GM18499 (cell line): ENCODE data around the gene ZBTB7C.

Experiments
- ATAC-seq: cut with Tn5 transposase; IDR thresholded peaks from one replicate; pipeline ENCODE4 v1.9.1; 2021; ENCODE audit warnings: moderate number of reproducible peaks; ENCODE audit not compliant: insufficient read depth, unreplicated experiment

Gene ZBTB7C

DNA sequence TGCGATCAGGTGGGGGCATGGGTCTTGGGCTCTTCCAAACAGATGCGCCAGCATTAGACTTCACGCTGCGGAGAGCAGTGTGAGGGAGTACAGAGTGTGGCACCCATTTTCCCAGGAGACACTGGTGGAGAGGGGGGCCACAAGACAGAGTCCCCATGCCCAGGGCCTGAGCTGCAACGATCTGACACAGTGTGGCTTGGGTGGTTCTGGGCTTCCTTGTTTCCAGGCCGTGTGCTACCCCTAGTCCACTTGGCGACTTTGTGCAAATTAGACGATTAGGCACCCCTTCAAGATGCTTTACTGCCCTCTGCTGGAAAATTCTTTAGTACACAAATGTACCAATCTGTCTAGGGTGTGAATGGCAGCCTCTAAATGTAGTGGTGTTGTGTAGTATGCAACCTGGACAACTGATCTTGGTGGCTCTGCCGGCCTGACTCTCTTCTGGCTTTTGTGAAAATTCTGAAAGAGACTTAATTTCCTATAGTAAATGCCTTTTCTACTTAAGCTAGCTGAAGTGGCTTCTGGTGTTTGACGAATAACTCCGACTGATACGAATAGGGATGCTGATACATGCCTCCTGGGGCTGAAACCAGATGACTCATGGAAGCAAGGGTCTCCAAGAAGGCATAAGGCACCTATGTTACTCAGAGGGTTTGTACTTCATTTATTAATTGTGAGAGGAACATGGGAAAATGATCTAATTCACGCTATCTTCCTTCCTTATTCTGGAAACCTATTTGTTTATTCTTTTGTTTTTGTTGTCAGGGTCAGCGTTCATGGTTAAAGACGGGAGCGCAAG, 386.5 kb downstream of the ZBTB7C start:
- no peak for ATAC-seq

DNA sequence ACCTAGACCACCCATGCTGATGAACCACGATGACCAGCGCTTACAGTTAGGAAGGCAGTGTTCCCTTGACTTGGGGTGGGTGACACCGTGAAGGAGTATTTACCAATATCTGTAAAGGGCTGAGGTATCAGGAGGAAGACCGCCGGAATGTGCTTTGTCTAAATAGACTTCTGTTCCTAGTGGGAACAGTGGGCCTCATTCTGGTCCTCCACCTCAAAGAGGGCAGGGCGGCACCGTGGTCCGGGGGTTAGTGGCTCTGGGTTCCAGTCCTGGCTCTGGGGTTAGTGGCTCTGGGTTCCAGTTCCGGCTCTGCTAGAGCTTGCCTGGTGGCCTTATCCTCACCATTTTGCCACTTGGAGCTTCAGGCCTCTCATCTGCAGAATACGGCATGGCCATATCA, 387.2 kb downstream of the ZBTB7C start:
- no peak for ATAC-seq

DNA sequence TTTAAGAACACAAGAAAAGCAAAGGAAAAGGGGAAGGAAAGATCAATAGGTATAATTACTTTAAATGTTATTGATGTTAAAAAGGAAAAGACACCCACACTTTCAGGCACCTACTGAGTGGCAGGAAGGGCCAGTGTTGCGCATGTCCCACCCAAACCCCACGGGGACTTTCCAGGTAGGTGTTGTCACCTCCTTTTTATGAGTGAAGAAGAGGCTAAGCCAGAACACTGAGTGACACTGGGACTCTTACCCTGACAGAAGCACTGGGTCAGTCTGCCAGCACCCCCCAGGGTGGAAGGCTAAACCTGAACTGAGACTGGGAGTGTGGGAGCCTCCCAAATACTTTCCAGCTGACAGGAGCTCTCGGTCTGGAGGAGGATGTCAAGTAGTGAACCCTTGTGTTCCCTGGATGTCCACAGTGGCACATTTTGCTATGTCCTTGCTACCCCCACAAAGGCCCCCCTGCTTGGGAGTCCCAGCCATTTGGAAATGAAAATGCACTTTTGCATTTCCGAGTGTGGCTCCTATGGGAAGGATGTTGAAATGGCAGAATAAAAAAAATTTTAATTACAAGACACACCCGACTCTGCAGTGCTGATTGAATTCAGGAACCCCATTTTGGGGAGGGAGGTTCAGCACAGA, 387.8 kb downstream of the ZBTB7C start:
- ATAC-seq: no peak

DNA sequence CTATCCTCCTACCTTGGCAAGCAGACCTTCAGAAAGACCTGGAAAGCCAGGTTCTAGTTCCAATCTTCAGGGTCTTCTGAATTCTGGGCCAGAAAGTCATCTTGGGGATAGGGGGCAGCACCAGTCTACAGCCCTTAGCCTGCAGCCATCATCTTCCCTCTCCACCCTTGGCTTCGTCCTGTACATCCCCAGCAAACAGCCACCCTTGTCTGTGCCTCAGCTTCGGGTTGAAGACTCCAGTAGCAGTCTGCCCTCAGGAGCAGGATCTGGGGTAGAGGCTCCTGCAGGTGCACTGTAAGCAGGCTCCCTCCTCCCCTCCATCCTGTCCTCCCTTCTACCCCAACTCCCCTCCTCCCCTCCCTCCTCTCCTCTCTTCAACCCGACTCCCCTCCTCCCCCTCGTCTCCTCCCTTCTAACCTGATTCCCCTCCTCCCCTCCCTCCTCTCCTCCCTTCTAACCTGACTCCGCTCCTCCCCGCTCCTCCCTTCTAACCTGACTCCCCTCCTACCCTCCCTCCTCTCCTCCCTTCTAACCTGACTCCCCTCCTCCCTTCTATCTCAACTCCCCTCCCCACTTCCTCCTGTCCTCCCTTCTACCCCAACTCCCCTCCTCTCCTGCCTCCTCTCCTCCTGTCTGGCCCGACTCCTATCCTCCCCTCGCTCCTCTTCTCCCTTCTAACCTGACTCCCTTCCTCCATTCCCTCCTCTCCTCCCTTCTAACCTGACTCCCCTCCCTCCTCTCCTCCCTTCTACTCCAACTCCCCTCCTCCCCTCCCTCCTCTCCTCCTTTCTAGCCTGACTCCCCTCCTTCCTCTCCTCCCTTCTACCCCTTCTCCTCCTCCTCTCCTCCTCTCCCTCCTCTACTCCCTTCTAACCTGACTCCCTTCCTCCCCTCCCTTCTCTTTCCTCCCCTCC, 388.6 kb downstream of the ZBTB7C start:
- no peak for ATAC-seq

DNA sequence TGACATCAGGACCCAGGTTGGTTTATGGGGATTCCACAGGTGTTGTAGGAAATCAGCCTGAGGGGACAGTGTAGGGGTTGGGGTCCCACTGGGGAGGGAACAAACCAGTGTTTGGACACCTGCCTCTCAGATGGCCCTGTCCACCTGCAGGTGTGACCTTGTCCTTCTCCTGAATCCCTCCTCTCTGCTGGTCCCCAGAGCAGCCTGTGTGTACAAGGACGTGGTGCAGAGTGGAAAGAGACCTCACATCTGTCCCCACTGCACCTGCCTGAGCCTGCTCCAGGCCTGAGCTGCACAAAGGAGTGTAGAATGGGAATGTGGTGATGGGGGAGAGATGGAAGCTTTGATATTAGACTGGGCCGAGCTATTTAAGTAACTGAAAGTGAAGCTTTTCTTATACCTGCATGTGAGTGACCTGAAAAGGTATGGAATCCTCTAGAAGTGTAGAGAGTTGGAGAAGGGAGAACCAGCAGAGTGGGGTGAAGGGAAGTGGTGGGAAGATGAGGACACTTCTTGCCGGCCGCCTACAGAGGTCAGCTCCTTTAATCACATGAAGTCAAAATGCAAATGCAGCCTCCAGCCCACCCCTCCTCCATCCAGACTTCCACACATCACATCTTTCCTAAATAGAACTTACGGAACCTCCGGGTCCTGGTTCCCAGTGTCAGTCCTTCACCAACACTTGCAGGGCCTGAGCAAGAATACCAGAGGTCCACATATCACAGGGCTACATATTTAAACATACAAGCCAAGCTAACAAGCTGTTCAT, 389.4 kb downstream of the ZBTB7C start:
- ATAC-seq: no peak

DNA sequence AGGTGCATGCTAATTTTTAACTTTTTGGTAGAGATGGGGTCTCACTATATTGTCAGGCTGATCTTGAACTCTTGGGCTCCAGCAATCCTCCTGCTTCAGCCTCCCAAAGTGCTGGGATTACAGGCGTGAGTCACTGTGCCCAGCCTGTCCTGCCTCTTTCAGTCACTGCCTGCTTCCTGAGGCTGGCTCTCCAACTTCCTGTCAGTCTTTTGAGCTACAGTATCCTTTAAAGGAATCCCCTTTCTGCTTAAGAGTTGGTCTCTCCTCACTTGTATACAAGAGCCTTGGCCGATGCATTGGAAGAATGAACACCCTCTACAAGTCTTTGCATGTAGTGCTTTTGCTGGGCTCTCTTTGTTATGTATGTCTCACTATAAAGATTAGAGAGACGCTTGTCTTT, 390.3 kb downstream of the ZBTB7C start:
- ATAC-seq: no peak

DNA sequence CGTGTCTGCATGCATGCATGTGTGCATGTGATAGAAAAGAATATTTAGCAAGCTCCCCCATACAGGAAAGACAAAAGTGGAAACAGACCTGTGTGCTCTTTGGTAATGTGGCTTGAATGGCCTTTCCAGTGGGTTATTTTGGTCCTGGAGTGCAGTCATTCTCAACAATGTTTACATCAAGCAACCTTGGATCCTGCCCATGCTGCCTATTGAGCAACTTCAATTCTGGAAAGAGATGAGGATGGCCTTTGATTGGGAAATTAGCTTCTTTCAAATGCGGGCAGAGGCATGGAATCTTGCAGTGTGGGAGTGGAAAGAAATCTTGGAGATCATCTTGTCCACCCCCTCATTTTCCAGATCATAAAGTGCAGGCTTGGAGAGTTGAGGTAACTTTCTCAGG, 391.5 kb downstream of the ZBTB7C start:
- no peak for ATAC-seq

DNA sequence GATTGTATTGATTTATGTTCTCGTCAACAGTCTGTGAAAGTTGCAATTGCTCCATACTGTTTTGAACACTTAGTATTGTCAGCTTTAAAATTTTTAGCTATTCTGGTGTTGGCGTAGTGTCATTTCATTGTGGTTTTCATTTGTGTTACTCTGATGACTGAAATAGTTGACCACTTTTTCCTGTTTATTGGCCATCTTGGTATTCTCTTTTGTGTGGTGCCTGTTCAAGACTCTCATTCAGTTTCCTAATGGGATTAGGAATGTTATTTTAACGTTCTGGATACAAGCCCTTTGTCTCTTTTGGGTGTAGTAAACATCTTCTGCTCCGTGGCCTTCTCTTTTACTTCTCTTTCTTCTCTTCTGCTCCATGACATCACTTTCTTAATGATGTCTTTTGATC, 396.0 kb downstream of the ZBTB7C start:
- no peak for ATAC-seq

DNA sequence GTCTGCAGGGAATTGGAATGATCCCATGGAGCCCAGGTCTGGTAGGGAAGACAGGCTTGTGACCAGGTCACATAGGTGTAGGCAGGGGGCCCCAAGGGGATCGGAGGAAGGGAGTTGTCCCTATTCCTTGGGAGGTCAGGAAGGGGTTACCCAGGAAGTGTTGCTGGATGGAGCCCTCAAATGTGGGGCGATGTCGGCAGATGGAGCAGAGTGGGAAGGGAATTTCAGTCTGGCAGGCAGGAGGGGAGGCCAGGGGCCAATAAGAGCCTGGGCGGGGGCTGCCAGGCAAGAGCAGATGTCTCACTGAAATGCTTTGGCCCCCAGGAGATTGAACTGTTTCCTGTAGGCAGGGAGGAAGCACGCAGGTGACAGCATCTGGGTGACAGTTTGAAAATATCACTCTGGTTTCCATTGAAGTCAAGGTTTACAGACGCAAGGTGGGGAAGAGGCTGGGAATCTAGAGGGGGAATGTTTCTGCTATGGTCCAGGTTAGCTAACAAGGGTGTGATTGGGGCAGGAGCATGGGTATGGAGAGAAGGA, 397.2 kb downstream of the ZBTB7C start:
- no peak for ATAC-seq

DNA sequence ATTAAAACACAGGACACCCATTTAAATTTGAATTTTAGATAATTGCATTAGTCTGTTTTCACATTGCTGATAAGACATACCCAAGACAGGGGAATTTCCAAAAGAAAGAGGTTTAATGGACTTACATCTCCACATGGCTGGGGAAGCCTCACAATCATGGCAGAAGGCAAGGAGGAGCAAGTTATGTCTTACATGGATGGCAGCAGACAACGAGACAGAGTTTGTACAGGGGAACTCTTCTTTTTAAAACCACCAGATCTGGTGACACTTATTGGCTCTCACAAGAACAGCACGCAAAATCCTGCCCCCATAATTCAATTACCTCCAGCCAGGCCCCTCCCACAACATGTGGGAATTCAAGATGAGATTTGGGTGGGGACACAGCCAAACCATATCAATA, 398.9 kb downstream of the ZBTB7C start:
- no peak for ATAC-seq

DNA sequence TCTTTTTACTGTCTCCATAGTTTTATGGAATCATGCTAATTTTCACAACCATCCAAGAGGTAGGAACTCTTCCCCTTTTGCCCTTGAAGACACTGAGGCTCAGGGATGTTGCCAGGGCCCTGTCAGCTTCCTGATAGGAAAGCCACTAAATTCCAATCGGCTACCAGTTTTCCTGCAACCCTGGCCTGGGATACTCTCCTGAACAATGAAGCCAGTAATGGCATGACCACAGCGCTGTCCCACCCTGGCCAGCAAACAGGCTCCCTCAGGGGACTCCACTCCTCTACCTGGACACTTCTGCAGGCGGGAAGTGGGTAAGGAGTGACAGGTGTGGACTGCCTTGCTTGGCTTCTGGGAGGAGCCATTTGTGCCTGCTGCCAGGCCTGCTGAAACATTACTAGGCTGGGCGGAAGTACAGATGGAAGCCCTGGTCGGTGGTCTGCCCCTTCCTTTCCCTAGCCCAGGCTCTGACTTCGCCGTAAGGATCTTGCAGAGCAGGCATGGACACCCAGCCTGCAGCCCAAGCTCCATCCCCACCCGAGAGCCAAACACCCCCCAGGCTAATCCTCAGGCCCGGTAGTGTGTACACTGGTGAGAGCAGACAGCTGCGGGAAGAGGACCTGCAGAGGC, 400.0 kb downstream of the ZBTB7C start:
- ATAC-seq: no peak

DNA sequence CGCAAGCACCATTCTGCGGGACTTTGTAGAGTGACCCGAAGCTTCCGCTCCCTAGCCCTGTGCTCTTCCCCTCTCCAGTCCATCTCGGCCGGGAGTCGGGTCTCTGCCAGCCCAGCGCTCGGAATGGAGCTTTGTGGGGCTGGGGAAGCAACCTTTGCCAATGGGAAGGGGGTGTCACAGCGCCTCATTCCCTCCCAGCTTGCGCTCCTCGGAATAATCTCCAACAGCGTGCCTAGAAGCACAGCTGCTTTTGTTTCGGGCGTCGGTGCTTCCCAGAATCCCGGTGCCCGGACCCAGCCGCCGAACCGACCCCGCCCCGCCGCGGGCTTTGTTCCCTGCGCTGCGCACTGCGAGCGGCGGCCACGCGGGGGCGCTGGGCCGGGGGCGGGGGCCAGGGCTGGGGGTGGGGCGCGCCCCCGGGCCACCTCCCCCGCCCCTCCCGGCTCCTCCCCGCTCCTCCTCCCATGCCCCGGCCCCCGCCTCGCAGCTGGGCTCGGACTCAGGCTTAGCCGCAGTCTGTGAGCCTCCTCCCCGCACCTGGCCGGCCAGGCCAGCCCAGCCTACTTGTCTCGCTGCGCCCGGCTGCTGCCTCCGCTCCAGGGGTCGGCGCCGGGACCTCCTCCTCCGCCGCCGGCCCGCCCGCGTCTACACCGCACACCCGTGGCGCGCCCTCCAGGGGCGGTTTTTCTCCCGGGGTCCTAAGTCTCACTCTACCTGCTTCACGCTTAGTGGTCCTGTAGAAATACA, 401.1 kb downstream of the ZBTB7C start:
- ATAC-seq: no peak

DNA sequence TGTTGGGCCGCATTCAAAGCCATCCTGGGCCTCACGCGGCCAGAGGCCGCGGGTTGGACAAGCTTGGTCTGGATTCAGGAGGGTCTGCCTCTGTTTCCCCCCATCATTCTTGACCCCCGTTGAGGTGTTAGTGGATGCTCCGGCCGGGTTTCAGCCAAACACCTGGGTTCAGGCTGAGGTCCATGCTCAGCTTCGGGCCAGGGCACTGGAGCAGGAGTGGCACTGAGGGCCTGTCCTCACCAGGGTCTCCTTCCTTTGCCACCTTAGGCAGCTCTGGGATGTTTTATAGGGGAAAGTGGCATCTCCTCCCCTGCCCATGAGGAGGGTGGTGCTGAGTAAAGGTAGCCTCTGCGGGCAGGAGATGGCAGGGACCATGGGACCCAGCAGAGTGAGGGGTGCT, 401.8 kb downstream of the ZBTB7C start:
- no peak for ATAC-seq

DNA sequence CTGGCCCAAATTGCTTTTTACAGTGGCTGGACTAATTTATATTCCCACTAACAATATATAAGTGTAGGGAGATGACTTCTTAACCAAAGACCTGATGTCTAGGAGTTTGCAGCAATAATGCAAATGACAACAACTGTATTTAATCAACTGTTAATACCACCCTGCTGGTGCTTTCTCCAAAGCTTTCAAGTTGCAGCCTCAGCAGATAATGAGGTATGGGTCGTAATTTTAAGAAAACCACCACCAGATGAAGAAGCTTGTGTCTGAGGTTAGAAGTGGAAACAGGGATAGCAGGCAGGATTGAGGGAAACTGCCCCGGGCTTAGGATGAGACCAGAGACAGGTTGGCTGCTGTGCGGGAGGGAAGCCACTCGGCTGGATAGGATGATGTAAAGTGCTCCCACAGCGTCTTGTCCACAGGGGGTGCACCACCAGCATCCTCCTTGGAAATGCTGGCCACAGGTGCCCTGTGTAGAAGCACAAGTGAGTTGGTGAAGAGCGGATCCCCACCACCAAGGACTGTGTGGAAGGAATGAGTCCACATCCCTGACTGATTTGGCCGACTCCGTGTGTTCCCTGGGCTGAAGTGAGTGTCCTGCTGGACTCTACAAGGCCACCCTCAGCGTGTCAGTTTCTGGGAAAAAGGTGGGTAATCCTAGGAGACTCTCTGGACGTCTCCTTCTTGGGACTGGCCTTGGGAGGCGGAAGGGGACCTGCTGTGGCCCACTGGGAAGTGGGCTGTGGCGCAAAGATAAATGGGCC, 402.6 kb downstream of the ZBTB7C start:
- ATAC-seq: no peak

DNA sequence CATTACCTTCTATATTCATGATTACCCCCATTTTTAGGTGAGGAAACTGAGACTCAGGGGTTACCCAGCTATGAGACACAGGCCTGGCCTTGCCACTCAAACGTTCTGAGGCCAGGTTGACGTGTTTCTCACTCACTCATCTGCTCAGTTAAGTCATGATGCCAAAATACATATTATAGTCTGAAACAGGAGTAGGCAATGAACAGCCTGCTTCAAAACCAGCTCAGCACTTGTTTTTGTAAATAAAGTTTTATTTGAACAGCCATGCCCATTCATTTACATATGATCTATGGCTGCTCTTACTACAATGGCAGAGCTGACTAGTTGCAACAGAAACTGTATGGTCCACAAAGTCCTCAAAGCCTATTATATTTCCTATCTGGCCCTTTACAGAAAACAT, 404.6 kb downstream of the ZBTB7C start:
- no peak for ATAC-seq

DNA sequence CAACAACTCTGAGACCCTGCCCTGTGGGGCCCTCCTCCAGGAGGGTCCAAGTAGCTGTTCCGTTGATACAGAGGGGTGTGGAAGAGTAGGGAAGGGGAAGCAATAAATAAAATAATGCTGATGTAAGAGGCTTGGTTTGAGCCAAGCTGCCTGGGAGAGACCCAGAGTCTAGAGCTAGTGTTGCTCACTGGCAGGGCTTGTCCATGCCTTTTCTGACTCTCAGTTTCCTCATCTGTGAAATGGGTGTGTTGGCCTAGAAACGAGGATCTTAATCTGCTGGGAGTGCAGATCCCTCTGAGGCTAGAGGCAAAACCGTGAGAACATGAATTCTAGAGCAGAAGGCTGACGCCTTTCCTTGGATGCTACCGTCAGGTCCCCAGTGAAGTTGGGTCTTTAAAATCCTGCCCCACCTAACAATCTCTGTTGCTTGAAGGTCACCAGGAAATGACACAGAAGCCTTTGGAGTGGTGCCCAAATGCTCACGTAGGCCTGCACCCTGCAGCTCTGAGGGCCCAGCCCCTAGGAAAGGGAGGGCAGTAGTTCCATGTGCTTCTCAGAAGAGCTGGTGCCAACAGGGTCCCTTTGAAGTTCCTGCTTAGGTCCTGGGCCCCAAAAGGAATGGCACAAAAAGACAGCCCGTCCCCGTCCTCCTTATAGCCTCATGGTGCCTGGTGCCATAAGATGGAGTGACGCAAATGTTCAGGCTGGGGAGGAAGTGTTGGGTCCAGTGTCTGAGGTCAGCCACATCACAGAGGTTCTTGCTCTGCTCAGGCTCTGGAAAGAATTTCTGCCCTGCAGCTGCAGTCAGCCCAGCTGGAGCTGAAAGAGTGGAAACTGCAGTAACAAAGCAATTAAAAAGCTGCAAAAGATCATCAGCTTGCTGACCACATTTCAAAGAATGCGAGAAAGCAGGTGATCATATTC, 405.5 kb downstream of the ZBTB7C start:
- no peak for ATAC-seq

DNA sequence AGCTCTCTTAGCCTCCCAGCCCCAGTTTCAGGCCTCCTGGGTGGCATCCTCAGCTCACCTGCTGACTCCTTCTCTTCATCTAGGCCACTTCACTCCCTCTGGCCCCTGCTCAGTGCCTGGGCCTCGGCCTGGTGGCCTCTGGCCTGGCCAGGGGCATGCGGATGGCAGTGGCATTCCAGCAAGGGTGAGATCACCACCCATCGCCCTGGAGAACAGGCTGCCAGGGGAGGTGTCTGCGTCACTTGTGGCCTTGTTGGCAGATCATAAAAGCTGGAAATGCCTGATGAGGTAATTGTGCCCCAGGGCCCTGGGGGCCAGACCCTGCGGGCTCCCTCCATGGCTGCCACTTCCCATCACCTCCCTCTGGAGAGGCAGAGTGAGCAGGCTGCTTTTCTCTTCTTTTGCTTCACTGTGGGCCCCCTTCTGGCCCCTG, 406.2 kb downstream of the ZBTB7C start:
- ATAC-seq: no peak
